Lung (tissue), 12 donors: Measurements from ENCODE around the gene IKBKG. TPM values are rescaled to one million over a fixed set of nuclear protein-coding genes. Genes with fewer than 3 reads are reported as not detected.

Source experiments
- ATAC-seq: fragments of 200-7000 bp; cut with Tn5 transposase; one replicate; pipeline ENCODE4 v1.9.1; 2020; ENCODE audit warnings: moderate number of reproducible peaks; ENCODE audit not compliant: insufficient read depth, low FRiP score
- DNase-seq, 3 donors: peaks; one replicate each; pipeline ENCODE4 v3.0.0-alpha.2; 2013 to 2017
- H3K27ac ChIP-seq, 2 donors: one replicate each; pipeline ENCODE4 v1.5.1; 2013; ENCODE audit warnings: mild to moderate bottlenecking in 2 of 2, moderate library complexity in 2 of 2, control low read depth in 1 of 2, inconsistent platforms in 1 of 2, low read depth in 1 of 2, low read length in 1 of 2
- H3K27me3 ChIP-seq, 3 donors: one replicate each; pipeline ENCODE4 v1.5.1; 2013; ENCODE audit warnings: low read length in 2 of 3; ENCODE audit not compliant: control insufficient read depth in 3 of 3, insufficient read depth in 3 of 3
- H3K36me3 ChIP-seq, 4 donors: one replicate each; pipeline ENCODE4 v1.5.1; 2013; ENCODE audit warnings: low read length in 4 of 4, mild to moderate bottlenecking in 1 of 4, moderate library complexity in 1 of 4; ENCODE audit not compliant: control insufficient read depth in 4 of 4, insufficient read depth in 4 of 4
- H3K4me1 ChIP-seq, 5 donors: one replicate each; pipeline ENCODE4 v1.5.1; 2013; ENCODE audit warnings: low read length in 5 of 5, mild to moderate bottlenecking in 2 of 5, moderate library complexity in 1 of 5; ENCODE audit not compliant: control insufficient read depth in 5 of 5, insufficient read depth in 5 of 5
- H3K4me3 ChIP-seq: one replicate; pipeline ENCODE4 v1.5.1; 2013; ENCODE audit warnings: mild to moderate bottlenecking, control low read depth, moderate library complexity
- H3K9ac ChIP-seq, 2 donors: one replicate each; pipeline ENCODE4 v1.5.1; 2013; ENCODE audit warnings: low read length in 2 of 2, control low read depth in 1 of 2; ENCODE audit not compliant: insufficient read depth in 1 of 2
- H3K9me3 ChIP-seq, 4 donors: one replicate each; pipeline ENCODE4 v1.5.1; 2013; ENCODE audit warnings: low read length in 3 of 4, mild to moderate bottlenecking in 1 of 4, moderate library complexity in 1 of 4; ENCODE audit not compliant: control insufficient read depth in 4 of 4, insufficient read depth in 3 of 4
- CTCF ChIP-seq: IDR thresholded peaks from 2 replicates; pipeline ENCODE4 v1.5.1; 2012; ENCODE audit warnings: mild to moderate bottlenecking; ENCODE audit errors: control extremely low read depth, extremely low read depth
- WGBS, 2 donors: extraction: QIAGEN DNeasy Blood & Tissue Kit; methylation state at CpG; one replicate each; pipeline ENCODE4 v1.1.7; 2013; 5-methylcytosine and 5-hydroxymethylcytosine counted together
- polyA plus RNA-seq, 2 donors: library from polyadenylated mRNA; stranded (reverse); fragments of 200-250 nt; gene quantifications; one replicate each; pipeline ENCODE4 v1.2.1, GENCODE V29; 2013
- total RNA-seq, 2 donors: library from RNA; depleted of rRNA in 1 of 2; stranded (reverse); fragments of >200 nt in 1 of 2; gene quantifications; one replicate each; pipeline ENCODE4 v1.2.1, GENCODE V29; 2014 to 2021
- donor health status: control.
- donor health status: control.
- donor health status: Bipolar disorder and iron deficiency.
- donor health status: healthy.
- donor health status: DM: yes; HTN: yes; CAD: no.

IKBKG gene
- total and polyA plus RNA-seq, 4 donors: 12.0 to 58.3 (median 36.4) TPM

DNA sequence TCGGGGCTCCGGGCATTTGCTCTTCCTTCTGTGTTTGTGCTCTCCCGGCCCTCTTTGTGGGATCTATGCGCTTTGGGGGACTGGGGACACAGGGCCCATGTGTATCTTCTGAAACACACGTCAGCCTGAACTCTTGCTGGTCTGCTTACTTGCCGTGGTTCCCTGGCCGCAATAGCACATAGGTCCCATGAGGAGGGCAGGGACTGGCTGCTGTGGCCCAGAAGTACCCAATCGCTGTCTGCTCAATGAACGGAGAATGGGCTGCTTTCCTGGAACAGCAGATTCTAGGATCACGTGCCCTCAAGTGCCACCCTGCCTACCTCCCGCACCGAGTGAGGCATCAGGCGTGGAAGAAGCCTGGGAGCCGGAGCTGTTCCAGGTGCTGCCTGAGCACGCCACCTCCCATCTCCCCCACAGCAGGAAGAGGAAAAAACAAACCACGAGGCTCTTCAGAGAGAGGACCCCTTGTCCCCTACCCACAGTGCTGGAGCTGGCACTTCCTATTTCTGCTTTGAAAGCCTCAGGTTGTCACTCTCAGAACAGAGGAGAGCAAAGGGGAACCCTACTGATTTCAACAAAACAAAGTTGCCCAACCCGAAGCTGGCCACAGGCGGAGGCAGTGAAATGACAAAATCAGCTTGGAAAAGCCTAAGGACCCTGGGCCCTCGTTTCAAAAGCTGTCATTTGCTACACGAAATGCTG, 4.5 kb upstream of the IKBKG start:
- Histone ChIP-seq H3K9me3 (peaks cover 0 to 7% (median 0%) of the 10 kb centered on the region in 4 donors), H3K4me3 (no peak overlapping the region), H3K4me1 (peaks cover 0 to 9% (median 4%) of the 10 kb centered on the region in 5 donors), H3K36me3 (peaks cover 0 to 2% (median 0%) of the 10 kb centered on the region in 4 donors), H3K27ac (peak overlapping the region in 1 of 2 donors; percentile 89), H3K9ac (no peak overlapping the region), H3K27me3 (no peaks in the 10 kb centered on the region)
- 25 to 54% methylated on average over 18 to 20 of the region's 20 CpGs for WGBS, 2 donors
- ATAC-seq: no peak
- peak in 1 of 3 donors; percentile 9 for DNase-seq
- TF ChIP-seq CTCF: no peak

DNA sequence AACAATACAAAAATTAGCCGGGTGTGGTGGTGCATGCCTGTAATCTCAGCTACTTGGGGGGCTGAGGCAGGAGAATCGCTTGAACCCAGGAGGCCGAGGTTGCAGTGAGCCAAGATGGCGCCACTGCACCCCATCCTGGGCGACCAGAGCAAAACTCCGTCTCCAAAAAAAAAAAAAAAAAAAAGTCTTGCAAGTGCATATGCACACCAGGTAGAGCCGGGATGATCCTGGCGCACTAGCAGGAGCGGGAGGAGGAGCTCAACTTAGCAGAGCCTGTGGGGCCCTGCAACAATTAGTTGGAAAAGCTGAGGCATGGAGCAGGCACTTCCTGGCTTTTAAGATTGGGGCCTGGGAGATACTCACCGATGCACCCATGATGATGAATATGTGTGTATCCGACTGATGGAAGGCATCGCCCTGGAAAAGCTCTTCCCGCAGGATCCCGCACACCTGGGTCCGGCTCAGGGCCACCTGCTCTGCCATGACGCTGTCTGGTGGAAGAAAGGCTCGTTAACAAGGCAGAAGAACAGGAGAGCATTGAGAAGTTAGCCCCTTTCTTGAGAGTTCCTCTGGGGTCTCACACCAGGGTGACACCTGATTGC, 1.6 kb upstream of the IKBKG start:
- Histone ChIP-seq H3K9ac (no peak overlapping the region), H3K4me3 (peak overlapping the region; percentile 32), H3K27ac (peak overlapping the region in 1 of 2 donors; percentile 74), H3K9me3 (peaks cover 0 to 7% (median 0%) of the 10 kb centered on the region in 4 donors), H3K4me1 (peaks cover 0 to 15% (median 4%) of the 10 kb centered on the region in 5 donors), H3K27me3 (no peaks in the 10 kb centered on the region), H3K36me3 (peaks cover 0 to 2% (median 0%) of the 10 kb centered on the region in 4 donors)
- WGBS, 2 donors: 90 to 93% methylated on average over 15 to 17 of the region's 17 CpGs
- TF ChIP-seq CTCF: no peak
- no peak for DNase-seq
- ATAC-seq: no peak

DNA sequence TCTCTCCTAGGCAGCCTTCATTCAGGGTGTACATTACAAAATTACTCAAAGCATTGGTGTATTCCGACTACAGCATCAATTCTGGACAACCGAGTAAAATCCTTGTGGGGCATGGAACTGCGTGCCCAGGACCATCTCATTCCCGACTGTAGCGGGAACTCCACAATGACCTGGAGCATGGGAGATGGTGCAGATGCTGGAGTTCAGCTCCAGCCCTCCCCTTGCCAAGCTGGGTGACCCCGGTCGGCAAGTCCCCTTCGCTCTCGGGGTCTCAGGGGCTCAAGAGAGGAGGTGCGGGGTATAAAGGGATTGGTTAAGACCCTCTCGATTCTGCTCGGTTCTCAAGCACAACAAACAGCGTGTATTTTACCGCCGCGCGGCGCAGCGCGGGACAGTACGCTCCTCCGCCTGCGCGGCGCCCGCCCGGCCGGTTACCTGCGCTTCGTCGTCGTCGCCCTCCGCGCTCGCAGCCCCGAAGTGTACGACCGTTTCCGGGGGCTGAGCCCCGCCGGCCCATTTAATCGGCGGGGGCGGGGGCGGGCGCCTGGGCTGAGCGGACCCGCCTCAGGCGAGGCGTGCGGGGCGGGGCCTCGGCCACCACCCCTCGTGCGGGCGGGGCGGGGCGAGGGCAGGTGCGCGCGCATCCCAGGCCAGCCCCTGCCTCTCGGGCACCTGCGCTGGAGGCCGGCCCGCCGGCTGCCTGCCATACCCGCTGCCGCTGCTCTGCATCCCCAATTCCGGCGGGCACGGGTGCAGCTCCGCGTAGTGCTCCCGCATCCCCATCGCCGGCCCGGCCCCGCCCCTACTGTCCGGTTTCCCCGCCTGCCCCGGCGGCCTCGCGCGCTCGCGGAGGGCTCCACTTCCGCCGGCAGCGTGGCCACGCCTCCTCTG, 821 bp upstream of the IKBKG start, which contains the start of gene G6PD:
Gene G6PD, minus strand, starts transcription at position 493 of the 891 bp plus-strand sequence. CDS start 691 bp downstream, outside the sequence.
- peak; percentile 73 to 84 (median 74) for DNase-seq
- Histone ChIP-seq H3K9ac (peak within 1 kb of the TSS in 1 of 2 donors; percentile 72), H3K9me3 (peaks cover 0 to 7% (median 0%) of the 10 kb centered on the region in 4 donors), H3K36me3 (peaks cover 0 to 2% (median 0%) of the 10 kb centered on the region in 4 donors), H3K27me3 (no peaks in the 10 kb centered on the region), H3K4me1 (peaks cover 0 to 15% (median 3%) of the 10 kb centered on the region in 5 donors), H3K4me3 (peak within 1 kb of the TSS; percentile 79), H3K27ac (peak within 1 kb of the TSS; percentile 92 to 93)
- no peak for TF ChIP-seq CTCF
- WGBS, 2 donors: 3 to 35% methylated on average over 28 to 92 of the region's 92 CpGs
- ATAC-seq: peak; percentile 78
